ENCODE data around the gene USP19. TPM values are rescaled to one million over a fixed set of nuclear protein-coding genes. Genes with fewer than 3 reads are reported as not detected.
A peak's percentile ranks its signal among the peaks of the same experiment; 100 is the strongest.

Gene USP19
- total and polyA plus RNA-seq, 10 of the 15 experiments (the other 5 are each of a cell fraction or from before 2014, with no cell fraction given): 0.24 to 64.2 (median 33.2) TPM

GRCh38 chr3:49098910-49099630 lies 21.6 kb downstream of the USP19 start:
- no peak overlapping the region for H3K4me2 ChIP-seq (ENCODE audit: control insufficient read depth, insufficient read depth)
- peaks cover 10% of the 10 kb centered on the region for H3K79me2 ChIP-seq (ENCODE audit: control insufficient read depth, insufficient read depth, low read length)
- H3K4me3 ChIP-seq: no peak overlapping the region
- no peaks in the 10 kb centered on the region; the same call in 1 of the 2 replicates for H4K20me1 ChIP-seq (ENCODE audit: control insufficient read depth, insufficient read depth)
- SMC1A ChIA-PET (ENCODE audit: uncharacterized antibody, unreplicated experiment): no interaction called here
- H3K4me1 ChIP-seq (ENCODE audit: control insufficient read depth, insufficient read depth, low read length): peaks cover 14% of the 10 kb centered on the region
- RAD21 ChIA-PET (ENCODE audit: unreplicated experiment): no interaction called here
- WGBS (ENCODE audit: insufficient coverage, insufficient replicate concordance, low lambda C conversion rate, missing lambda C conversion rate): 87% methylated on average over 13 of the region's 13 CpGs
- CTCF ChIA-PET: no interaction called here
- no peaks in the 10 kb centered on the region for H3K27me3 ChIP-seq (replicated peaks in 1 of 2; ENCODE audit: control insufficient read depth in 2 of 2, insufficient read depth in 2 of 2, low read length in 1 of 2)
- no peak for TF ChIP-seq MEF2B (IDR thresholded peaks at IDR 0.05; ENCODE audit: partially characterized antibody, poor library complexity, severe bottlenecking)
- TF ChIP-seq, protein P1, sequence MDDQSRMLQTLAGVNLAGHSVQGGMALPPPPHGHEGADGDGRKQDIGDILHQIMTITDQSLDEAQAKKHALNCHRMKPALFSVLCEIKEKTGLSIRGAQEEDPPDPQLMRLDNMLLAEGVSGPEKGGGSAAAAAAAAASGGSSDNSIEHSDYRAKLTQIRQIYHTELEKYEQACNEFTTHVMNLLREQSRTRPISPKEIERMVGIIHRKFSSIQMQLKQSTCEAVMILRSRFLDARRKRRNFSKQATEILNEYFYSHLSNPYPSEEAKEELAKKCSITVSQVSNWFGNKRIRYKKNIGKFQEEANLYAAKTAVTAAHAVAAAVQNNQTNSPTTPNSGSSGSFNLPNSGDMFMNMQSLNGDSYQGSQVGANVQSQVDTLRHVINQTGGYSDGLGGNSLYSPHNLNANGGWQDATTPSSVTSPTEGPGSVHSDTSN (IDR thresholded peaks at IDR 0.05; ENCODE audit: insufficient replicate concordance, low read depth, low read length): peak; percentile 35
- TF ChIP-seq, protein P2, sequence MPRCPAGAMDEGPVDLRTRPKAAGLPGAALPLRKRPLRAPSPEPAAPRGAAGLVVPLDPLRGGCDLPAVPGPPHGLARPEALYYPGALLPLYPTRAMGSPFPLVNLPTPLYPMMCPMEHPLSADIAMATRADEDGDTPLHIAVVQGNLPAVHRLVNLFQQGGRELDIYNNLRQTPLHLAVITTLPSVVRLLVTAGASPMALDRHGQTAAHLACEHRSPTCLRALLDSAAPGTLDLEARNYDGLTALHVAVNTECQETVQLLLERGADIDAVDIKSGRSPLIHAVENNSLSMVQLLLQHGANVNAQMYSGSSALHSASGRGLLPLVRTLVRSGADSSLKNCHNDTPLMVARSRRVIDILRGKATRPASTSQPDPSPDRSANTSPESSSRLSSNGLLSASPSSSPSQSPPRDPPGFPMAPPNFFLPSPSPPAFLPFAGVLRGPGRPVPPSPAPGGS (IDR thresholded peaks at IDR 0.05; ENCODE audit: borderline replicate concordance, insufficient read depth, low read depth, low read length, poor library complexity, severe bottlenecking): peak; percentile 95
- POLR2A ChIA-PET: no interaction called here
- peaks cover 30 to 32% of the 10 kb centered on the region in 2 experiments for H3K36me3 ChIP-seq (ENCODE audit: control insufficient read depth in 2 of 2, insufficient read depth in 2 of 2, low read length in 1 of 2)
- DNase-seq (ENCODE audit: low read depth, low spot score): no peak
- no peak overlapping the region for H2AFZ ChIP-seq (ENCODE audit: control insufficient read depth, low read depth, low read length)
- BruUV-seq (replicated peaks): no TSS peak
- no peak for ATAC-seq
- H3K9ac ChIP-seq (ENCODE audit: control insufficient read depth, insufficient read depth, low read length): no peak overlapping the region
- intact Hi-C loops (cut with micrococcal nuclease; ENCODE audit: unreplicated experiment): loop anchor here (10.0 kb wide), 1 partner anchor 316 kb away; the partner anchor contains the start of genes RHOA and TCTA
- no peak overlapping the region for H3K27ac ChIP-seq (ENCODE audit: control insufficient read depth, insufficient read depth)
- H3K9me3 ChIP-seq (replicated peaks; ENCODE audit: control insufficient read depth, insufficient read depth, low read length): no peaks in the 10 kb centered on the region
- in situ Hi-C loops (cut with MboI): no loop called here
- no peak for FAIRE-seq
